Hepatocyte (in vitro differentiated cells): ENCODE results near the gene UBN1. TPM values are rescaled to one million over a fixed set of nuclear protein-coding genes. Genes with fewer than 3 reads are reported as not detected.

Experiments used
- DNase-seq: peaks from one replicate; pipeline ENCODE4 v3.0.0-alpha.2; 2016; ENCODE audit warnings: low spot score
- H2AFZ ChIP-seq: fragments of 200-600 bp; sonication (generic); 2 replicates; pipeline ENCODE4 v1.6.0; 2016; ENCODE audit warnings: antibody characterized with exemption, mild to moderate bottlenecking
- H3K27ac ChIP-seq: fragments of 200-600 bp; sonication (generic); 2 replicates; pipeline ENCODE4 v1.5.1; 2016; ENCODE audit warnings: mild to moderate bottlenecking
- H3K27me3 ChIP-seq: fragments of 200-600 bp; sonication (generic); 2 replicates; pipeline ENCODE4 v1.6.1; 2016
- H3K36me3 ChIP-seq: fragments of 200-600 bp; sonication (generic); replicated peaks from 2 replicates; pipeline ENCODE4 v1.5.1; 2016; ENCODE audit warnings: low read depth; ENCODE audit not compliant: insufficient read depth
- H3K4me1 ChIP-seq: fragments of 200-600 bp; sonication (generic); 2 replicates; pipeline ENCODE4 v1.5.1; 2016; ENCODE audit warnings: mild to moderate bottlenecking, moderate library complexity; ENCODE audit not compliant: insufficient read depth
- H3K4me2 ChIP-seq: fragments of 200-600 bp; sonication (generic); 2 replicates; pipeline ENCODE4 v1.6.0; 2016
- H3K4me3 ChIP-seq: fragments of 200-600 bp; sonication (generic); 2 replicates; pipeline ENCODE4 v1.5.1; 2016; ENCODE audit warnings: mild to moderate bottlenecking
- H3K79me2 ChIP-seq: fragments of 200-600 bp; sonication (generic); 2 replicates; pipeline ENCODE4 v1.6.0; 2017; ENCODE audit warnings: mild to moderate bottlenecking
- H3K9me2 ChIP-seq: fragments of 200-600 bp; sonication (generic); replicated peaks from 2 replicates; pipeline ENCODE4 v1.6.0; 2017; ENCODE audit warnings: mild to moderate bottlenecking; ENCODE audit not compliant: insufficient read depth
- H3K9me3 ChIP-seq: fragments of 200-600 bp; sonication (generic); 2 replicates; pipeline ENCODE4 v1.5.1; 2016; ENCODE audit warnings: low read depth, mild to moderate bottlenecking
- H4K20me1 ChIP-seq: fragments of 200-600 bp; sonication (generic); 2 replicates; pipeline ENCODE4 v1.6.0; 2016; ENCODE audit warnings: mild to moderate bottlenecking; ENCODE audit not compliant: insufficient read depth, poor library complexity, severe bottlenecking
- CTCF ChIP-seq: fragments of 200-600 bp; sonication (generic); IDR thresholded peaks from 2 replicates; pipeline ENCODE4 v1.5.1; 2016; ENCODE audit warnings: antibody characterized with exemption, mild to moderate bottlenecking; ENCODE audit not compliant: poor library complexity
- EZH2 ChIP-seq: fragments of 200-600 bp; sonication (generic); IDR thresholded peaks from 2 replicates; pipeline ENCODE4 v1.6.1; 2016; ENCODE audit warnings: antibody characterized with exemption, mild to moderate bottlenecking, borderline replicate concordance
- EZH2phosphoT487 ChIP-seq: fragments of 200-600 bp; sonication (generic); IDR thresholded peaks from one replicate; pipeline ENCODE4 v1.6.1; 2018; ENCODE audit warnings: antibody characterized with exemption, mild to moderate bottlenecking, low read depth, moderate library complexity; ENCODE audit not compliant: unreplicated experiment, severe bottlenecking
- WGBS: methylation state at CpG from one replicate; pipeline ENCODE4 v1.1.6; 2016; ENCODE audit warnings: low lambda C conversion rate; ENCODE audit errors: missing lambda C conversion rate; 5-methylcytosine and 5-hydroxymethylcytosine counted together
- polyA plus RNA-seq: library from polyadenylated mRNA; unstranded; fragments of >200 nt; fragmentation: Nextera tagmentation; extraction: Ambion mirVana; gene quantifications from 2 replicates; pipeline ENCODE4 v1.2.1, GENCODE V29; 2016
- total RNA-seq: library from RNA; depleted of rRNA; stranded (reverse); fragments of >200 nt; gene quantifications from 2 replicates; pipeline ENCODE4 v1.2.3, GENCODE V29; 2014

UBN1 gene
- total and polyA plus RNA-seq, 2 experiments from 2014 or later: 19.1 to 28.1 TPM

- Histone ChIP-seq H3K9me3 (no peaks in the 10 kb centered on the region), H3K79me2 (no peaks in the 10 kb centered on the region), H3K4me3 (no peak overlapping the region), H4K20me1 (peaks cover 4% of the 10 kb centered on the region), H3K9me2 (no peaks in the 10 kb centered on the region), H3K36me3 (peaks cover 2% of the 10 kb centered on the region), H2AFZ (no peak overlapping the region), H3K27ac (peak overlapping the region; percentile 75), H3K4me1 (peaks cover 10% of the 10 kb centered on the region), H3K27me3 (no peaks in the 10 kb centered on the region), H3K4me2 (peak overlapping the region; percentile 50)
- DNase-seq: peak; percentile 46
- no peak for TF ChIP-seq EZH2
- TF ChIP-seq CTCF: no peak
- no peak for TF ChIP-seq EZH2phosphoT487
- 63% methylated on average over 14 of the region's 14 CpGs for WGBS
These were observed 34.8 kb downstream of the UBN1 start for GRCh38 chr16:4882000-4882632.

GRCh38 chr16:4882633-4883285 lies 35.5 kb downstream of the UBN1 start:
- Histone ChIP-seq H3K79me2 (no peaks in the 10 kb centered on the region), H3K27me3 (no peaks in the 10 kb centered on the region), H3K27ac (peak overlapping the region; percentile 70), H3K36me3 (peaks cover 2% of the 10 kb centered on the region), H2AFZ (no peak overlapping the region), H3K4me2 (peak overlapping the region; percentile 50), H3K9me2 (no peaks in the 10 kb centered on the region), H3K4me1 (peaks cover 10% of the 10 kb centered on the region), H3K9me3 (no peaks in the 10 kb centered on the region), H3K4me3 (no peak overlapping the region), H4K20me1 (peaks cover 4% of the 10 kb centered on the region)
- peak; percentile 52 for DNase-seq
- WGBS: 72% methylated on average over 11 of the region's 11 CpGs
- TF ChIP-seq CTCF (no peak), EZH2phosphoT487 (no peak), EZH2 (no peak)

GRCh38 chr16:4883501-4883900 lies 36.2 kb downstream of the UBN1 start:
- TF ChIP-seq EZH2phosphoT487: no peak
- Histone ChIP-seq H3K4me2 (no peak overlapping the region), H3K4me3 (no peak overlapping the region), H3K36me3 (peaks cover 2% of the 10 kb centered on the region), H3K4me1 (peaks cover 10% of the 10 kb centered on the region), H3K27ac (no peak overlapping the region), H3K9me3 (no peaks in the 10 kb centered on the region), H3K27me3 (no peaks in the 10 kb centered on the region), H3K9me2 (no peaks in the 10 kb centered on the region), H4K20me1 (peaks cover 4% of the 10 kb centered on the region), H2AFZ (no peak overlapping the region), H3K79me2 (no peaks in the 10 kb centered on the region)
- no peak for DNase-seq
- WGBS: 98% methylated on average over 25 of the region's 25 CpGs

GRCh38 chr16:4884209-4884608 lies 36.9 kb downstream of the UBN1 start:
- WGBS: 98% methylated on average over 33 of the region's 34 CpGs
- Histone ChIP-seq H3K4me3 (no peak overlapping the region), H3K9me2 (no peaks in the 10 kb centered on the region), H3K4me1 (peaks cover 10% of the 10 kb centered on the region), H3K4me2 (no peak overlapping the region), H4K20me1 (peaks cover 4% of the 10 kb centered on the region), H3K27me3 (no peaks in the 10 kb centered on the region), H3K36me3 (peaks cover 2% of the 10 kb centered on the region), H3K27ac (no peak overlapping the region), H3K9me3 (no peaks in the 10 kb centered on the region), H2AFZ (no peak overlapping the region), H3K79me2 (no peaks in the 10 kb centered on the region)
- TF ChIP-seq CTCF (no peak), EZH2 (no peak), EZH2phosphoT487 (no peak)
- DNase-seq: no peak
